GM19035 (cell line): ENCODE measurements around the gene ALOX12.
A peak's percentile ranks its signal among the peaks of the same experiment; 100 is the strongest.

Source experiments
- ATAC-seq: cut with Tn5 transposase; IDR thresholded peaks from one replicate; pipeline ENCODE4 v1.9.1; 2021; ENCODE audit not compliant: unreplicated experiment

ALOX12 gene

DNA sequence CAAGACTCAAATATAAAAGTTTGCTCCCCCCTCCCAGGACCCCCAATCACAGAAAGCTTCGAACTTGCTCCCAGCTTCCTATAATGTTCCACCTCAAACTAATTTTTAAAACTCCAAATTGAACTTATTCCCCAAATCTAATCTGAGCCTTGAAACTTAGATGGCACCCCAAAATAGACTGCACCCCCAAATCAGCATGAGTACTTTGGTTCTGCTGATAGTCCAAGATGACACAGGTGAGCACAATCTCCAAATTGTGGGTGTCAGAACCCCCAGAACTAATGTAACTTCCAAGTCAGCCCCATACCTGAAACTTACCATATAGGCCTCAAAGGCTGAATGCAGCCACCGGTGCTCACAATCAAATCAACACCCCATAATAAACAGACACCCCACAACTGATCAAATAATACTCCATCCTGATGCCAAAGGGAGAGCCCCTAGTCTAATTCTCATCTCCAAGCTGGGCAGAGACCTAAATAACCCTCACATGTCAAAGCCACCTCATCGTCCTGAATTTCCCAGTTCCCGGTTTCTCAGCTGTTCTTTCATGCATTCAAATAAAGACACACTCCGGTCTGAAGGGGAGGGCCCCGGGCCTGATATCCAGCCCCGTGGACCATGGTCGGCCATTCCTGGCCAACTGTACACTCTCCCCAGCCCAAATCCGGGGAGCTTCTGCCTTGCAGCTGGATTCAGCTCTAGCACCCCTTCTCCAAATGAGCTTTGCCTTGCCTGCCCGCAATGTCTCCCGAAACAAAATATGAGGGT lies 25.2 kb downstream of the ALOX12 start:
- ATAC-seq = no peak

DNA sequence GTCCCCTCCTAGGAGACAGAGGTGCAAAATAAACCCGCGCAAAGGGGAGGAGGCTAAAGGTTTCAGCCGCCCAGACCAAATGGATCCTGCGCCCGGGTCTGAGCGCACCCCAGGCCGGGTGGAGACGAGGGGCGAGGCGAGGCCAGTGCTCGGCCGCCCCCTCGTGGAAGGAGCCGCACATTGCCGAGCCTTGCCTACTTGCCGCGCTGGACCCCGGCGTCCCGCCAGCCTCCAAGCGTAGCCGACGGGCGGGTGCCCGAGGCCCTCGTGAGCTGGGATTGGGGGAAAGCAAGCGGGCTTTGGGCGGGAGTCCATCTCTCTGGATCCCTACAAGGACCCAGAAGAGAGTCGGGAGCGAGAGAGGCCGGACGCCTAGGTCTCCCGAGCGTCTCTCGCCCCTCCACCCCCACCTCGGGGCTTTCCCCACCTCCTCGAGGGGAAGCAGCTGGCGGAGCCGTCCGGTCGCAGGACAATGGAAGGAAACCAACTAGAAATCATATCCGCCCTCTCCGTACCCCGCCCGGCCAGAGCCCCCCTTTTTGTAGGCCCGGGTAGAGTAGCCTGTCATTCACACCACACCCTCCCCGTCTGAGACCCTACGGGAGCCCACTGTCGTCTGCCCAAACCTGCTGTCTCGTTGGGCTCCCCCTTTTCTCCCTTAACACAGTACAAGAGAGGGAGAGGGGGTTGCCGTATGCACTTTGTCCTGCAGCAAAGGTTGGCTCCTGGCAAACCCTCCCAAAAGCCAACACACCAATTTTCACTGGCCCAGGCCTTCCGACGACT lies 26.3 kb downstream of the ALOX12 start:
- ATAC-seq = peak; percentile 72

DNA sequence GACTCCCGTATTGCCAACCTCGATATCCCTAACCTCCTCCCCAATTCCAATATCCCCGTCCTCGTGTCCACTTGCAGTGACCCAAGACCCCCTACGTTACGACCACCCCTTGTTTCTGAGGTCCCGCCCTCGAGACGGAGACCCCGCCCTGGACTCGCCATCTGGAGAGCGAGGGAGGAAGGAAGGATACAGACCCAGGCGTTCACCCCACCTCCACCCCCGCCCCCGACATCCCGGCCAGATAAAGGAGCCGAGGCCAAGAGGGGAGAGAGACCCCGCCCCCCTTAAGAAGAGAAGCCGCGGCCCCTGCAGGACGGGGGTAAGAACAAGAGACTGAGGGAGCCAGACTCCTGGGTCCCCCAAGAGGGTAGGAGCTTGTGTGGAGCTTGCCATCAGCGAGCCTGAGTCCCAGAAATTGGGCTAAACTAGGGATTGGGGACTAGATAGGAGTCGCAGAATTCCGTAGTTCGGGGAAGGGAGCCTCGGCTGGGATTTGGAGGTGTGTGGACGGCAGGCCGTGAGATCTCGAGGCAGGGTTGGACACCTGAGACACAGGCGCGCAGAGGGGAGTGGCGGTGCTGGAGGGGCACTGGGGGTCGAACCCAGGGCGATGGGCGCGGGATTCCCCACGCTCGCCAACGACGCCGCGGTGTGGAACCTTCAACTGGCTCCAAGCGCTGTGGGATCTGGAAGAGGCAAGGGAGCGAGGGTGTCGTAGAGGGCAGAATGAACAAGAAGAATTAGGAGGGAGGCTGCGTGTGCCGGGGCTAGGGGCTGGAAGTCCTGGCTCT lies 27.1 kb downstream of the ALOX12 start, which contains the start of gene BCL6B:
BCL6B (plus strand) TSS at position 270 of the 791 bp plus-strand sequence. CDS start 622 bp downstream, outside the sequence.
- ATAC-seq = no peak

DNA sequence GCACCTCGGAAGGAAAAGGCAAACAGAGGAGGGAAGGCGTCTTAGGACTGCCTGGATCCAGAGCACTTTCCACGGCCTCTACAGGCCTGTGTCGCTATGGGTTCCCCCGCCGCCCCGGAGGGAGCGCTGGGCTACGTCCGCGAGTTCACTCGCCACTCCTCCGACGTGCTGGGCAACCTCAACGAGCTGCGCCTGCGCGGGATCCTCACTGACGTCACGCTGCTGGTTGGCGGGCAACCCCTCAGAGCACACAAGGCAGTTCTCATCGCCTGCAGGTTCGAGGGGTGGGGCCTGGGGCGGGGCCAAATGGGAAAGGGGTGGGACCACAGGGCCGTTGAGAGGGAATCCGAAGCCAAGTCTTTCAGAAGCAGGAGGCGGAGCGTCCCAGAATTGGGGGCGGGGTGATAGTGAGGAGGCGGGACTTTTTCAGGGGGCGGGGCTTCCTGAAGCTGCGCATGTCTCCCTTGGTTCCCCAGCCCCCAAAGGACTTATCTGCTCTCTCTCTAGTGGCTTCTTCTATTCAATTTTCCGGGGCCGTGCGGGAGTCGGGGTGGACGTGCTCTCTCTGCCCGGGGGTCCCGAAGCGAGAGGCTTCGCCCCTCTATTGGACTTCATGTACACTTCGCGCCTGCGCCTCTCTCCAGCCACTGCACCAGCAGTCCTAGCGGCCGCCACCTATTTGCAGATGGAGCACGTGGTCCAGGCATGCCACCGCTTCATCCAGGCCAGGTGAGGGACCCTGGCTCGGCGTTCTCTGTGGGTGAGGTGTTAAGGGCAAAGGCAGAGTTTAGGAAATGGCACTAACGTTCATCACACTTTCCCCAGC lies 27.9 kb downstream of the ALOX12 start:
- ATAC-seq = peak; percentile 71

DNA sequence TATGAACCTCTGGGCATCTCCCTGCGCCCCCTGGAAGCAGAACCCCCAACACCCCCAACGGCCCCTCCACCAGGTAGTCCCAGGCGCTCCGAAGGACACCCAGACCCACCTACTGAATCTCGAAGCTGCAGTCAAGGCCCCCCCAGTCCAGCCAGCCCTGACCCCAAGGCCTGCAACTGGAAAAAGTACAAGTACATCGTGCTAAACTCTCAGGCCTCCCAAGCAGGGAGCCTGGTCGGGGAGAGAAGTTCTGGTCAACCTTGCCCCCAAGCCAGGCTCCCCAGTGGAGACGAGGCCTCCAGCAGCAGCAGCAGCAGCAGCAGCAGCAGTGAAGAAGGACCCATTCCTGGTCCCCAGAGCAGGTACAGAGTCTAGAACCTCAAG lies 28.5 kb downstream of the ALOX12 start:
- no peak for ATAC-seq

DNA sequence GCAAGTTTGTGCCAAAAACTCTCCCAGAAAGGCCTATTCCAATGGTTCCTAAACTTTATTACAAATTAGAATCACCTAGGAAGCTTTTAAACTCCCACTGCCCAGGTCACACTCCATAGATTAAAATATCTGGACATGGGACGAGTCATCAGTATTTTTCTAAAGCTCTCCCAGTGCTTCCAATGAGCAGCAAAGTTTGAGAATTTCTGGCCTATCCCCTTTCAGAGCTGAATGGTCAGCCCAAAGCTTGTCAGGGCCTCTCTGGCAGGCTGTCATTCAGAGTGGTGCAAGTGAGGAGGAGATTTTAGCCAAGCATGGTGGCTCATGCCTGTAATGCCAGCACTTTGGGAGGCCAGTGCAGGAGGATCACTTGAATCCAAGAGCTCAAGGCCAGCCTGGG lies 29.4 kb downstream of the ALOX12 start:
- ATAC-seq = no peak

DNA sequence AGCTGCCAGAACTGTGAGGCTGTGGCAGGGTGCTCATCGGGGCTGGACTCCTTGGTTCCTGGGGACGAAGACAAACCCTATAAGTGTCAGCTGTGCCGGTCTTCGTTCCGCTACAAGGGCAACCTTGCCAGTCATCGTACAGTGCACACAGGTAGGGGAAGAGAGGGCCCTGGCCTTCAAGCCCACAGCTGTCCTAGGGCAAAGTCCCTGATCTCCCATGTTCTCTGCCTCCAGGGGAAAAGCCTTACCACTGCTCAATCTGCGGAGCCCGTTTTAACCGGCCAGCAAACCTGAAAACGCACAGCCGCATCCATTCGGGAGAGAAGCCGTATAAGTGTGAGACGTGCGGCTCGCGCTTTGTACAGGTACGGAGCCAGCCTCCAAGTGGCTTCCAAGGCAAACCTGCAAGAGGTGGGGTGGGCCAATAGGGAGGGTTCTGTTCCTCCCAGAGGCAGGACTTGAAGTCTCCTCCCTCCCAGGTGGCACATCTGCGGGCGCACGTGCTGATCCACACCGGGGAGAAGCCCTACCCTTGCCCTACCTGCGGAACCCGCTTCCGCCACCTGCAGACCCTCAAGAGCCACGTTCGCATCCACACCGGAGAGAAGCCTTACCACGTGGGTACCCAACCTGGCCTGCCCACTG lies 30.7 kb downstream of the ALOX12 start:
- ATAC-seq = no peak

DNA sequence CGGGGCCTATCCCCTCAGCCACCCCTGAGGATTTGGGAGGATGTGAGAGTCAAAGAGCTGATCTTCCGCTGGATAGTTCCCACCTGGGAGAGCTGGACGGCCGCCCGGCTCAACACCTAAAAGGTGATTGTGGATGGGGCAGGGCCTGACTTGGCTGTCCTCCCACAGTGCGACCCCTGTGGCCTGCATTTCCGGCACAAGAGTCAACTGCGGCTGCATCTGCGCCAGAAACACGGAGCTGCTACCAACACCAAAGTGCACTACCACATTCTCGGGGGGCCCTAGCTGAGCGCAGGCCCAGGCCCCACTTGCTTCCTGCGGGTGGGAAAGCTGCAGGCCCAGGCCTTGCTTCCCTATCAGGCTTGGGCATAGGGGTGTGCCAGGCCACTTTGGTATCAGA lies 31.5 kb downstream of the ALOX12 start:
- no peak for ATAC-seq

DNA sequence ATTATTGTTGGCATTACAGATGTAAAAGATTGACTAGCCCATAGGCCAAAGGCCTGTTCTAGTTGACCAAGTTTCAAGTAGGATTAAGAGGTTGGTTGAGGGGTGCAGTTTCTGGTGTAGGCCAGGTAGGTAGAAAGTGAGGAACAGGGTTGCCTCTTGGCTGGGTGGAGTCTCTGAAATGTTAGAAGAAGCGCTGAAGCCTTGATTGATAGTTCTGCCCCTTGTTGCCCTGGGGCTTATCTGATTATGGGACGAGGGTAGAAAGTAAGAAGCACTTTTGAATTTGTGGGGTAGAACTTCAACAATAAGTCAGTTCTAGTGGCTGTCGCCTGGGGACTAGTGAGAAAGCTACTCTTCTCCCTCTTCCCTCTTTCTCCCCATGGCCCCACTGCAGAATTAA lies 33.2 kb downstream of the ALOX12 start:
- ATAC-seq = no peak

DNA sequence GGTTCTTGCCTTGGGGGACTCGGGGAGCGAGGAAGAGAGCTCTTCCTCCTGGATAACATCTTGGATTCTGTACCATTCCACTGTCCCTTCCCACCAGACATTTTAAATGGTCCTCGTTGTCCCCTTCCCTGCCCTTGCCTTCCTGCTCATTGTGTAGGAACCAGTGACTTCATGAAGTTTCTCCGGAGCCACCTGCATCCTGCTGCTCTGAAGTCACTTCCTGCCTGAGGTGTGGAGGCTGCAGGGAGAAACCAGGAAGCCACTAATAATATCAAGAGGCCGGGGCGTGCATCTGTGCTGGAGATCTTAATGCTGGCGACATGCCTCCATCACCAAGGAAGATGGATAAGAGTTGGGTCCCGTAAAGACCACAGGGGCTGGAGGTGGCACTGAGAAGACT lies 33.8 kb downstream of the ALOX12 start:
- no peak for ATAC-seq

DNA sequence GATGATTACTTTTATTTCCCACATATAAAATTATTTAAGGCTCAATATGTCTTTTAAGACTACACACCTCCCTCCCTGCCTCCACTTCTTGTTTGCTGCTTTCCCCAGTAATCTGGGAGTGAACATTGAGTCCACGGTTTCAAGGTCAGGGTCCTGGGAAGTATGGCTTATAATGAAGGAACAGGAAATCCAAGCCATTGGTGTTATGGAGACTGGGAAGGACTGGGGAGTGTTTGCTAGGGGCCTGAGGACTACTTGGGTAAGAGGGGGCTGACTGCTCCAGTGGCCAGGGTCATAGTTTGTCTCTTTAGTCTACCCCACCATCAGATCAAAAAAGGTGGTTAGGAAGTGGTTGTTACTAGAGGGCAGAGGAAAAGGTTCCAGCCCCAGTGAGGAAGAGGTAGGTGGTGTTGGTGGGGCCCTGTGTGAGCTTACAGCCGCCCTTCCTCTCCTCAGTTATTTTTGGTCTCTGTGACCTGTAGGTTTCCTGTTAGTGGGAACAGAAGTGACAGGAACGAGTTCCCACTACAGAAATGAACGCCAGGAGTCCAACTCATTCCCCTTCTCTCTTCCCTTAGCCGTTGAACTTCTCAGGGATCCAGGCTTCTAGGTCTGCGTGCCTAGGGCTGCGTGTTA lies 39.2 kb downstream of the ALOX12 start:
- peak; percentile 14 for ATAC-seq

DNA sequence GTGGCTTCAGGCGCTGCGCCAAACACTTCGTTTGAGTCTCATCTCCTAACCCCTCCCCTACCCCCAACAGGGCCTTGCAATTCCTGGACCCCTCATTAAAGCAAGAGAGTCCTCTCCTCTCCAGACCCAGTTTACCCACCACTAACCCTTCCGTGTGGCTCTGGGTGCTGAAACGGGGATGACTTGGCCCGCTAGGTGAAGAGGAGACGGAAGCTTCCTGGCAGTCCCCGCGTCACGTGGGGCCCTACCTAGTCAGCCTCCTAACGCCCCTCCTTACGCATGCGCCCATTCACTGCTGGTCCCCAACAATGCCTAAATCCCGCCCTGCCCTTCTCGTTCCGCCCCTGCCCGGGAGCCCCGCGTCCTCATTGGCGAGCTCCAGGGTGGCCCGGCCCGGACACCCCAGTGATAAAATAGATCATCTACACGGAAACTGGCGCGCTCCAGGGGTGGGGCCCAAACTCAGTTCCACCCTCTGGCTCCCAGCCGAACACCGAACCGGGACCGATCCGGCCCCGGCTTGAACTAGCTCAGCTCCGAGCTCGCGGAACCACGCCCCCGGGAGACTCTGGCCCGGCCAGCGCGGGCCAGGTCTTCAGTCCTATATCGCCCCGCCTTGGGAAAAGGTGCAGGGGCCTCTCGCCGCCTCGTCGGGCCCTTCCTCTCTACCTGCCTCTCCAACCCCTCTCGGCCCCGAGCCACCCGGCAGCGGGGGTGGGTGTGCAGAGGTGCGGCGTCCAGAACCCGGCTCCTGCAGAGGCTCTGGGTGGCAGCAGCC lies 39.9 kb downstream of the ALOX12 start, which contains the start of gene SLC16A13:
SLC16A13 (plus strand) TSS at position 425 of the 778 bp plus-strand sequence. CDS start 368 bp downstream, outside the sequence.
- ATAC-seq = peak; percentile 92

DNA sequence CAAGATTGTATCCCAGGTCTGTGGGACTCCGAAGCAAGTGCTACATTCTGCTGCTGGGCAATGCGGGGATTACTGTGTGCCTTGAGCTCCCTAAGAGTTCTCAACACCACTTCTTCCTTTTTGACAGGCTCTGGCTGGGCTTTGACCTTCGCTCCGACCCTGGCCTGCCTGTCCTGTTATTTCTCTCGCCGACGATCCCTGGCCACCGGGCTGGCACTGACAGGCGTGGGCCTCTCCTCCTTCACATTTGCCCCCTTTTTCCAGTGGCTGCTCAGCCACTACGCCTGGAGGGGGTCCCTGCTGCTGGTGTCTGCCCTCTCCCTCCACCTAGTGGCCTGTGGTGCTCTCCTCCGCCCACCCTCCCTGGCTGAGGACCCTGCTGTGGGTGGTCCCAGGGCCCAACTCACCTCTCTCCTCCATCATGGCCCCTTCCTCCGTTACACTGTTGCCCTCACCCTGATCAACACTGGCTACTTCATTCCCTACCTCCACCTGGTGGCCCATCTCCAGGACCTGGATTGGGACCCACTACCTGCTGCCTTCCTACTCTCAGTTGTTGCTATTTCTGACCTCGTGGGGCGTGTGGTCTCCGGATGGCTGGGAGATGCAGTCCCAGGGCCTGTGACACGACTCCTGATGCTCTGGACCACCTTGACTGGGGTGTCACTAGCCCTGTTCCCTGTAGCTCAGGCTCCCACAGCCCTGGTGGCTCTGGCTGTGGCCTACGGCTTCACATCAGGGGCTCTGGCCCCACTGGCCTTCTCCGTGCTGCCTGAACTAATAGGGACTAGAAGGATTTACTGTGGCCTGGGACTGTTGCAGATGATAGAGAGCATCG lies 42.4 kb downstream of the ALOX12 start:
- no peak for ATAC-seq

DNA sequence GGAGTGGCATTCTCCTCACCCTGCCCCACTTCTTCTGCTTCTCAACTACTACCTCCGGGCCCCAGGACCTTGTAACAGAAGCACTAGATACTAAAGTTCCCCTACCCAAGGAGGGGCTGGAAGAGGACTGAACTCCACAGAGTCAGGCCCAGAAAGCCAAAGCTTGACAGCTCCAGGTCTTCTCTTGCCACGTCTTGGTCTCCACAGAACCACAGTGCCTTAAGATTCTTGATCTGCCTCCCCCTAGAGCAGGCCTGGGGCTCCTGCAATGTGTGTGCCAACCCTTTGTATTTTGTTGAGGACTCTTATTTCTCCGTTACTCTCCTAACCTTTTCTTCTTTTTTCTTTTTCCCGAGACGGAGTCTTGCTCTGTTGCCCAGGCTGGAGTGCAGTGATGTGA lies 44.0 kb downstream of the ALOX12 start:
- no peak for ATAC-seq

DNA sequence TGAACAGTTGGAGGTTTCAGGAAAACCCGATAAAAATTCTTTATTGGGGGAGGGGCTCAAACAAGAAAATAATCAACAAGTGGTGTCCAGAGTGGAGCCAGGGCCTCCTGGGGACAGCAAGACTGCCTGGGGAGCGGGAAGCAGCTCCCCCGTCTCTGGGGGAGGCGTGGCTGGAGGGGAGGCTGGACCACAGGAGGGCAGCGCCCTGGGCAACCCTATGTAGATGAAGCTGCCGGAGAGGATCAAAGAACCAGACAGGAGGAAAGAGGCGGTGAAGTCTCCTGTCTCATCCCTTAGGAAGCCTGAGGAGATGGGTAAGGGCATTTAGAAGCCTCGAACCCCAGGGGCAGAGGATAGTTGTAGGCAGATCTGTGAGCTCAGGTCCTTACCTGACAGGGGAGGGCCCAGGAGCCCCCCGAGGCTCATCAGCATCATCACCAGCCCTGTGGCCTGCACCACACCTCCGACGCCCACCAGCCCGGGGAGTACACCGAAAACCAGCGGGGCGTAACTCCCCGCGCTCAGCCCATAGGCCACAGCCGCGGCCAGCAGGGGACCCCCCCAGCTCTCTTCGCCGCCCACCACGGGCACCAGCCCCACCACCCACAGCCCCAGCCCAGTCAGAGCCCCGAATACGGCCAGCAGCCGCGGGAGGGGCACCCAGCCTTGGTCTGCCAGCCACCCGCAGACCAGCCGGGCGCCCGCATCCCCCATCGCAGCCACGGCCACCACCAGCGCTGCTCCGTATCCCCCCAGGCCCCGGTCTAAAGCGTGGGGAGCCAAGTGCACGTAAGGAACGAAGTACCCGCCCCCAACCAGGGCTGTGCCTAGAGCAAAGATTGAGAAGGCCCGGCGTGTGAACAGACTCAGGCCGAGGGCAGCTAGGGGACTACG lies 46.0 kb downstream of the ALOX12 start:
- no peak for ATAC-seq

DNA sequence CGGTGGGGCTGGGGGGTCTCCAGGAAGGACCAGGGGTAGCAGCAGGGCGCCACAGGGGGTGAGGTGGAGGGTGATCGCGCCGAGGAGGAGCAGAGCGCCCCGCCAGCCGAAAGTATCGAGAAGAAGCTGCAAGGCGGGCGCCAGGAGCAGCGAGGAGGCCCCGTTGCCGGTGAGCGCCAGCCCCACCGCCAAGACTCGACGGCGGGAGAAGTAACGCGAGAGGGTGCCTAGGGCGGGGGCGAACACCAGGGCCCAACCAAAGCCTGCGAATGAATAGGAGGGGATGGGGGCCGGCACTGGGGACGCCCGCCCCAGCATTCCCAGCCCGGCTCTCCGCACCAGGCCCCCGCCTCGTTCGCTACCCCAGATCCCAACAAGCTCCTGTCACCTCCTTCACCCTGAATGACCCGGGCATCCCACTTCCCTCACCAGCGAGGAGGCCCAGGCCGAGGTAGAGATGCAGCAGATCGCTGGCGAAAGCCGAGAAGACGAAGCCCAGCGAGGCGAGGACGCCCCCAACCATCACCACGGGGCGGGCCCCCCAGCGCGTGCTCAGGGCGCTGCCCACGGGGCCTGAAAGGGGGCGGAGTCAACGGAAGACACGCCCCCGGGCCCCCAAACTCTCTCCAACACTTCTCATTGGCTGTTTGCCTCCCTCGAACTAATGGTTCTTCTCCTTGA lies 46.8 kb downstream of the ALOX12 start:
- no peak for ATAC-seq
